ENCODE data around the gene PTPRD.

The PTPRD gene

GRCh38 chr9:9631284-9631683 is 981.5 kb downstream of the PTPRD start:
- H3K9ac ChIP-seq (ENCODE audit: low read length): no peak overlapping the region
- no peak overlapping the region for H2AFZ ChIP-seq (ENCODE audit: low read depth, low read length, severe bottlenecking)

GRCh38 chr9:9625248-9625647 is 987.6 kb downstream of the PTPRD start:
- H3K27me3 ChIP-seq (ENCODE audit: low read length): no peaks in the 10 kb centered on the region
- no peaks in the 10 kb centered on the region for H3K9me3 ChIP-seq (ENCODE audit: insufficient read depth, low read length)
- no peak overlapping the region for H3K27ac ChIP-seq (ENCODE audit: low read depth, low read length)
- H3F3A ChIP-seq (ENCODE audit: insufficient read depth): no peaks in the 10 kb centered on the region
- TF ChIP-seq EZH2phosphoT487 (conservative IDR thresholded peaks at IDR 0.05; ENCODE audit: low read length) (no peak), CTCF (IDR thresholded peaks at IDR 0.05; ENCODE audit: insufficient read depth, low read length, poor library complexity, severe bottlenecking) (no peak)
- H2AFZ ChIP-seq (ENCODE audit: low read depth, low read length, severe bottlenecking): no peak overlapping the region
- no peaks in the 10 kb centered on the region for H3K79me2 ChIP-seq (ENCODE audit: insufficient read depth, low read length)
- H4K20me1 ChIP-seq (ENCODE audit: low read depth, low read length): no peaks in the 10 kb centered on the region
- H3K36me3 ChIP-seq (ENCODE audit: low read length): no peaks in the 10 kb centered on the region
- no peak overlapping the region for H3K4me2 ChIP-seq (ENCODE audit: low read depth, low read length, poor library complexity, severe bottlenecking)
- no peaks in the 10 kb centered on the region for H3K9me2 ChIP-seq (replicated peaks; ENCODE audit: insufficient read depth, low read length)
- no peak overlapping the region for H3K9ac ChIP-seq (ENCODE audit: low read length)
- no peak overlapping the region for H3K4me3 ChIP-seq (ENCODE audit: insufficient read depth, low read length, poor library complexity, severe bottlenecking)

More at GRCh38 chr9:9631284-9631683, 981.5 kb downstream of the PTPRD start:
- Histone ChIP-seq H3K4me2 (ENCODE audit: low read depth, low read length, poor library complexity, severe bottlenecking) (no peak overlapping the region), H3F3A (ENCODE audit: insufficient read depth) (no peaks in the 10 kb centered on the region), H3K79me2 (ENCODE audit: insufficient read depth, low read length) (no peaks in the 10 kb centered on the region), H3K4me3 (ENCODE audit: insufficient read depth, low read length, poor library complexity, severe bottlenecking) (no peak overlapping the region), H3K27ac (ENCODE audit: low read depth, low read length) (no peak overlapping the region), H3K36me3 (ENCODE audit: low read length) (no peaks in the 10 kb centered on the region), H3K9me2 (replicated peaks; ENCODE audit: insufficient read depth, low read length) (no peaks in the 10 kb centered on the region), H3K9me3 (ENCODE audit: insufficient read depth, low read length) (no peaks in the 10 kb centered on the region), H4K20me1 (ENCODE audit: low read depth, low read length) (no peaks in the 10 kb centered on the region), H3K27me3 (ENCODE audit: low read length) (no peaks in the 10 kb centered on the region)
- TF ChIP-seq EZH2phosphoT487 (conservative IDR thresholded peaks at IDR 0.05; ENCODE audit: low read length) (no peak), CTCF (IDR thresholded peaks at IDR 0.05; ENCODE audit: insufficient read depth, low read length, poor library complexity, severe bottlenecking) (no peak)

- no peak overlapping the region for H2AFZ ChIP-seq (ENCODE audit: low read depth, low read length, severe bottlenecking)
- H3K9me3 ChIP-seq (ENCODE audit: insufficient read depth, low read length): no peaks in the 10 kb centered on the region
- no peaks in the 10 kb centered on the region for H4K20me1 ChIP-seq (ENCODE audit: low read depth, low read length)
- no peaks in the 10 kb centered on the region for H3F3A ChIP-seq (ENCODE audit: insufficient read depth)
- H3K79me2 ChIP-seq (ENCODE audit: insufficient read depth, low read length): no peaks in the 10 kb centered on the region
- no peaks in the 10 kb centered on the region for H3K27me3 ChIP-seq (ENCODE audit: low read length)
- TF ChIP-seq CTCF (IDR thresholded peaks at IDR 0.05; ENCODE audit: insufficient read depth, low read length, poor library complexity, severe bottlenecking) (no peak), EZH2phosphoT487 (conservative IDR thresholded peaks at IDR 0.05; ENCODE audit: low read length) (no peak)
- H3K9ac ChIP-seq (ENCODE audit: low read length): no peak overlapping the region
- H3K9me2 ChIP-seq (replicated peaks; ENCODE audit: insufficient read depth, low read length): no peaks in the 10 kb centered on the region
- no peaks in the 10 kb centered on the region for H3K36me3 ChIP-seq (ENCODE audit: low read length)
- no peak overlapping the region for H3K4me3 ChIP-seq (ENCODE audit: insufficient read depth, low read length, poor library complexity, severe bottlenecking)
- H3K27ac ChIP-seq (ENCODE audit: low read depth, low read length): no peak overlapping the region
- no peak overlapping the region for H3K4me2 ChIP-seq (ENCODE audit: low read depth, low read length, poor library complexity, severe bottlenecking)
These were observed 989.3 kb downstream of the PTPRD start for GRCh38 chr9:9623506-9623905.
